Forelimb muscle (tissue), 1 donor: ENCODE data around the gene RAP1GAP. TPM values are rescaled to one million over a fixed set of nuclear protein-coding genes. Genes with fewer than 3 reads are reported as not detected.

Source experiments
- DNase-seq: peaks from one replicate; pipeline ENCODE4 v3.0.0-alpha.2; 2013; ENCODE audit warnings: low read depth
- polyA plus RNA-seq: library from polyadenylated mRNA; unstranded; fragments of 120-200 nt; gene quantifications from one replicate; pipeline ENCODE4 v1.2.1, GENCODE V29; 2013; ENCODE audit not compliant: insufficient read length

Gene RAP1GAP
- polyA plus RNA-seq, 1 donor = 1.7 TPM

- no peak for DNase-seq
Measured at GRCh38 chr1:21592086-21592865, 76.9 kb downstream of the RAP1GAP start.

- DNase-seq = no peak
Measured at GRCh38 chr1:21590934-21591333, 78.2 kb downstream of the RAP1GAP start.

- DNase-seq = no peak
Measured at GRCh38 chr1:21590126-21590880, 78.9 kb downstream of the RAP1GAP start.

- no peak for DNase-seq
Measured at GRCh38 chr1:21589618-21590017, 79.5 kb downstream of the RAP1GAP start.

- DNase-seq = no peak
Measured at GRCh38 chr1:21587602-21587953, 81.6 kb downstream of the RAP1GAP start.

- DNase-seq = no peak
Measured at GRCh38 chr1:21586846-21587601, 82.1 kb downstream of the RAP1GAP start.

GRCh38 chr1:21586222-21586621 is 82.9 kb downstream of the RAP1GAP start:
- no peak for DNase-seq

- DNase-seq = no peak
Measured at GRCh38 chr1:21585037-21585436, 84.1 kb downstream of the RAP1GAP start.

GRCh38 chr1:21584096-21584495 is 85.1 kb downstream of the RAP1GAP start:
- no peak for DNase-seq

GRCh38 chr1:21579791-21580190 is 89.4 kb downstream of the RAP1GAP start:
- DNase-seq = no peak

- no peak for DNase-seq
Measured at GRCh38 chr1:21577933-21578332, 91.2 kb downstream of the RAP1GAP start.

GRCh38 chr1:21577324-21577723 is 91.8 kb downstream of the RAP1GAP start:
- DNase-seq = no peak

GRCh38 chr1:21576798-21577187 is 92.4 kb downstream of the RAP1GAP start:
- DNase-seq = no peak

GRCh38 chr1:21576031-21576797 is 92.9 kb downstream of the RAP1GAP start:
- DNase-seq = no peak

- DNase-seq = no peak
Measured at GRCh38 chr1:21575351-21575942, 93.7 kb downstream of the RAP1GAP start.

GRCh38 chr1:21574466-21575151 is 94.5 kb downstream of the RAP1GAP start:
- no peak for DNase-seq

GRCh38 chr1:21573971-21574465 is 95.1 kb downstream of the RAP1GAP start:
- DNase-seq = no peak

GRCh38 chr1:21573475-21573874 is 95.7 kb downstream of the RAP1GAP start:
- no peak for DNase-seq

GRCh38 chr1:21572735-21573277 is 96.4 kb downstream of the RAP1GAP start:
- no peak for DNase-seq

- DNase-seq = no peak
Measured at GRCh38 chr1:21572221-21572620, 96.9 kb downstream of the RAP1GAP start.
